ENCODE measurements around the gene CACNG3. TPM values are rescaled to one million over a fixed set of nuclear protein-coding genes. Genes with fewer than 3 reads are reported as not detected.

Gene CACNG3
- not detected for total RNA-seq

GRCh38 chr16:24255456-24256371, at the start of gene CACNG3:
TSS of gene CACNG3 (plus strand) at chr16:24256335. CDS start at chr16:24256755, 420 bp downstream.
- H3K9me3 ChIP-seq = no peaks in the 10 kb centered on the region
- peaks cover 0 to 53% of the 10 kb centered on the region in 2 donors for H3K27me3 ChIP-seq
- no peak within 1 kb of the TSS for H3K27ac ChIP-seq
- no peak within 1 kb of the TSS for H3K4me3 ChIP-seq
- DNase-seq (ENCODE audit: low spot score in 2 of 2) = no peak
- H3K36me3 ChIP-seq = no peaks in the 10 kb centered on the region
- intact Hi-C loops (cut with DNase I; ENCODE audit: low total_unique reads) = no loop called here
- TF ChIP-seq POLR2AphosphoS5 (IDR thresholded peaks at IDR 0.05) (no peak), POLR2A (IDR thresholded peaks at IDR 0.05) (no peak), CTCF (IDR thresholded peaks at IDR 0.05) (no peak)
- H3K4me1 ChIP-seq = no peaks in the 10 kb centered on the region

GRCh38 chr16:24206926-24207325, 49.2 kb upstream of the CACNG3 start:
- no peak for DNase-seq (ENCODE audit: low spot score in 2 of 2)
- Histone ChIP-seq H3K27me3 (no peaks in the 10 kb centered on the region), H3K4me1 (no peaks in the 10 kb centered on the region), H3K4me3 (no peak overlapping the region), H3K36me3 (no peaks in the 10 kb centered on the region), H3K9me3 (no peaks in the 10 kb centered on the region), H3K27ac (no peak overlapping the region)
- TF ChIP-seq POLR2A (IDR thresholded peaks at IDR 0.05) (no peak), POLR2AphosphoS5 (IDR thresholded peaks at IDR 0.05) (no peak), CTCF (IDR thresholded peaks at IDR 0.05) (no peak)
- intact Hi-C loops (cut with DNase I; ENCODE audit: low total_unique reads) = no loop called here

- no peaks in the 10 kb centered on the region for H3K36me3 ChIP-seq
- no peaks in the 10 kb centered on the region for H3K27me3 ChIP-seq
- intact Hi-C loops (cut with DNase I; ENCODE audit: low total_unique reads) = no loop called here
- H3K27ac ChIP-seq = no peak overlapping the region
- H3K4me3 ChIP-seq = no peak overlapping the region
- no peaks in the 10 kb centered on the region for H3K9me3 ChIP-seq
- TF ChIP-seq POLR2AphosphoS5 (IDR thresholded peaks at IDR 0.05) = no peak
- no peak for TF ChIP-seq CTCF (IDR thresholded peaks at IDR 0.05)
- no peak for TF ChIP-seq POLR2A (IDR thresholded peaks at IDR 0.05)
- no peak for DNase-seq (ENCODE audit: low spot score in 2 of 2)
- no peaks in the 10 kb centered on the region for H3K4me1 ChIP-seq
Observed at GRCh38 chr16:24208710-24209109, 47.4 kb upstream of the CACNG3 start.

GRCh38 chr16:24214992-24215391, 41.1 kb upstream of the CACNG3 start:
- no peak overlapping the region for H3K4me3 ChIP-seq
- no peaks in the 10 kb centered on the region for H3K9me3 ChIP-seq
- no peaks in the 10 kb centered on the region for H3K4me1 ChIP-seq
- no peaks in the 10 kb centered on the region for H3K27me3 ChIP-seq
- H3K27ac ChIP-seq = no peak overlapping the region
- intact Hi-C loops (cut with DNase I; ENCODE audit: low total_unique reads) = no loop called here
- TF ChIP-seq POLR2AphosphoS5 (IDR thresholded peaks at IDR 0.05) (no peak), POLR2A (IDR thresholded peaks at IDR 0.05) (no peak), CTCF (IDR thresholded peaks at IDR 0.05) (no peak)
- no peaks in the 10 kb centered on the region for H3K36me3 ChIP-seq
- no peak for DNase-seq (ENCODE audit: low spot score in 2 of 2)

GRCh38 chr16:24216961-24217360, 39.2 kb upstream of the CACNG3 start:
- Histone ChIP-seq H3K36me3 (no peaks in the 10 kb centered on the region), H3K27ac (no peak overlapping the region), H3K9me3 (no peaks in the 10 kb centered on the region), H3K4me1 (no peaks in the 10 kb centered on the region), H3K4me3 (no peak overlapping the region), H3K27me3 (no peaks in the 10 kb centered on the region)
- DNase-seq (ENCODE audit: low spot score in 2 of 2) = no peak
- intact Hi-C loops (cut with DNase I; ENCODE audit: low total_unique reads) = no loop called here
- no peak for TF ChIP-seq POLR2A (IDR thresholded peaks at IDR 0.05)
- no peak for TF ChIP-seq POLR2AphosphoS5 (IDR thresholded peaks at IDR 0.05)
- no peak for TF ChIP-seq CTCF (IDR thresholded peaks at IDR 0.05)
